Spleen (tissue), 7 donors: ENCODE data around the gene GPR82.

Experiments used
- CTCF ChIP-seq, 11 experiments: fragments of 200-600 bp in 7 of 11; fragments of 450-650 bp in 4 of 11; sonication (generic) in 4 of 11; IDR thresholded peaks in 8 of 11; conservative IDR thresholded peaks in 3 of 11; 1 replicate in 7 of 11; 2 replicates in 4 of 11; pipeline versions ENCODE4 v1.4.0 to v1.8.0; 2016 to 2021; ENCODE audit warnings: antibody characterized with exemption in 11 of 11, inconsistent platforms in 4 of 11, mild to moderate bottlenecking in 1 of 11
- POLR2AphosphoS5 ChIP-seq, 3 donors: sonication (generic); formaldehyde crosslinking; IDR thresholded peaks; one replicate each; pipeline ENCODE4 v1.5.1; 2017; ENCODE audit warnings: antibody characterized with exemption in 3 of 3
- donor health status: DM: no; HTN: no; CAD: no; lungs with moderate emphysema.
- donor health status: DM: no; HTN: no; CAD: no.
- donor health status: DM: no; HTN: no; CAD: no.

GRCh38 chrX:41684940-41685339 lies 39.0 kb upstream of the GPR82 start:
- TF ChIP-seq POLR2AphosphoS5 (IDR thresholded peaks at IDR 0.05) (no peak), CTCF (IDR thresholded peaks at IDR 0.05 in 8 of 11, conservative IDR thresholded peaks at IDR 0.05 in 3 of 11) (no peak)
